GM21360 (cell line): ENCODE data around the gene BRD9.
"Not testable (repeated sequence)": the region's sequence is repeated elsewhere in the genome, so short reads cannot be mapped to it uniquely, and the experiment has no call there.

ENCODE experiments used
- ATAC-seq: cut with Tn5 transposase; IDR thresholded peaks from one replicate; pipeline ENCODE4 v1.9.1; 2021; ENCODE audit warnings: mild to moderate bottlenecking, moderate library complexity; ENCODE audit not compliant: unreplicated experiment

Gene BRD9

GRCh38 chr5:846602-847091, 46.0 kb downstream of the BRD9 start:
- not testable (repeated sequence) for ATAC-seq

- not testable (repeated sequence) for ATAC-seq
Observed at GRCh38 chr5:845676-846601, 46.7 kb downstream of the BRD9 start.

- ATAC-seq: not testable (repeated sequence)
Observed at GRCh38 chr5:845031-845675, 47.4 kb downstream of the BRD9 start.

- not testable (repeated sequence) for ATAC-seq
Observed at GRCh38 chr5:844426-844825, 48.2 kb downstream of the BRD9 start.

- not testable (repeated sequence) for ATAC-seq
Observed at GRCh38 chr5:843926-844325, 48.7 kb downstream of the BRD9 start.

GRCh38 chr5:843371-843770, 49.2 kb downstream of the BRD9 start:
- not testable (repeated sequence) for ATAC-seq

- not testable (repeated sequence) for ATAC-seq
Observed at GRCh38 chr5:842402-843221, 50.0 kb downstream of the BRD9 start.

- ATAC-seq: not testable (repeated sequence)
Observed at GRCh38 chr5:841531-842401, 50.8 kb downstream of the BRD9 start.

GRCh38 chr5:840974-841435, 51.6 kb downstream of the BRD9 start:
- ATAC-seq: not testable (repeated sequence)

GRCh38 chr5:840118-840973, 52.3 kb downstream of the BRD9 start:
- ATAC-seq: not testable (repeated sequence)

GRCh38 chr5:838431-838851, 54.2 kb downstream of the BRD9 start:
- not testable (repeated sequence) for ATAC-seq

- not testable (repeated sequence) for ATAC-seq
Observed at GRCh38 chr5:837621-838121, 54.9 kb downstream of the BRD9 start.

GRCh38 chr5:835933-836612, 56.5 kb downstream of the BRD9 start:
- ATAC-seq: not testable (repeated sequence)

- ATAC-seq: not testable (repeated sequence)
Observed at GRCh38 chr5:834013-834412, 58.6 kb downstream of the BRD9 start.

- ATAC-seq: not testable (repeated sequence)
Observed at GRCh38 chr5:828194-828593, 64.4 kb downstream of the BRD9 start.

GRCh38 chr5:825544-825943, 67.1 kb downstream of the BRD9 start:
- ATAC-seq: not testable (repeated sequence)

- ATAC-seq: no peak
Observed at GRCh38 chr5:821504-821903, 71.1 kb downstream of the BRD9 start.

GRCh38 chr5:820245-820644, 72.4 kb downstream of the BRD9 start:
- ATAC-seq: no peak
